Measurements from ENCODE around the gene EYA2. TPM values are rescaled to one million over a fixed set of nuclear protein-coding genes. Genes with fewer than 3 reads are reported as not detected.

EYA2 gene
- total RNA-seq, 1 donor from 2014 or later = not detected

- H3K36me3 ChIP-seq (ENCODE audit: control insufficient read depth, insufficient read depth, low read length) = no peaks in the 10 kb centered on the region
- H3K27me3 ChIP-seq (ENCODE audit: control insufficient read depth, insufficient read depth, low read length) = peaks cover 2% of the 10 kb centered on the region
- no peak for DNase-seq (ENCODE audit: low read depth)
- TF ChIP-seq, protein P1, sequence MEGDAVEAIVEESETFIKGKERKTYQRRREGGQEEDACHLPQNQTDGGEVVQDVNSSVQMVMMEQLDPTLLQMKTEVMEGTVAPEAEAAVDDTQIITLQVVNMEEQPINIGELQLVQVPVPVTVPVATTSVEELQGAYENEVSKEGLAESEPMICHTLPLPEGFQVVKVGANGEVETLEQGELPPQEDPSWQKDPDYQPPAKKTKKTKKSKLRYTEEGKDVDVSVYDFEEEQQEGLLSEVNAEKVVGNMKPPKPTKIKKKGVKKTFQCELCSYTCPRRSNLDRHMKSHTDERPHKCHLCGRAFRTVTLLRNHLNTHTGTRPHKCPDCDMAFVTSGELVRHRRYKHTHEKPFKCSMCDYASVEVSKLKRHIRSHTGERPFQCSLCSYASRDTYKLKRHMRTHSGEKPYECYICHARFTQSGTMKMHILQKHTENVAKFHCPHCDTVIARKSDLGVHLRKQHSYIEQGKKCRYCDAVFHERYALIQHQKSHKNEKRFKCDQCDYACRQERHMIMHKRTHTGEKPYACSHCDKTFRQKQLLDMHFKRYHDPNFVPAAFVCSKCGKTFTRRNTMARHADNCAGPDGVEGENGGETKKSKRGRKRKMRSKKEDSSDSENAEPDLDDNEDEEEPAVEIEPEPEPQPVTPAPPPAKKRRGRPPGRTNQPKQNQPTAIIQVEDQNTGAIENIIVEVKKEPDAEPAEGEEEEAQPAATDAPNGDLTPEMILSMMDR (IDR thresholded peaks at IDR 0.05; ENCODE audit: insufficient read depth, low read length, poor library complexity, severe bottlenecking) = no peak
- H3K4me3 ChIP-seq (ENCODE audit: low read depth, low read length) = no peak overlapping the region
These were observed 70.8 kb downstream of the EYA2 start for GRCh38 chr20:46965477-46965876.

GRCh38 chr20:46967646-46968045, 73.0 kb downstream of the EYA2 start:
- H3K36me3 ChIP-seq (ENCODE audit: control insufficient read depth, insufficient read depth, low read length) = no peaks in the 10 kb centered on the region
- no peak overlapping the region for H3K4me3 ChIP-seq (ENCODE audit: low read depth, low read length)
- TF ChIP-seq, protein P1 (IDR thresholded peaks at IDR 0.05; ENCODE audit: insufficient read depth, low read length, poor library complexity, severe bottlenecking) = no peak

GRCh38 chr20:46970937-46971630, 76.4 kb downstream of the EYA2 start:
- TF ChIP-seq, protein P1 (IDR thresholded peaks at IDR 0.05; ENCODE audit: insufficient read depth, low read length, poor library complexity, severe bottlenecking) = no peak
- DNase-seq (ENCODE audit: low read depth) = no peak
- Histone ChIP-seq H3K27me3 (ENCODE audit: control insufficient read depth, insufficient read depth, low read length) (no peaks in the 10 kb centered on the region), H3K36me3 (ENCODE audit: control insufficient read depth, insufficient read depth, low read length) (no peaks in the 10 kb centered on the region), H3K4me3 (ENCODE audit: low read depth, low read length) (no peak overlapping the region)

More at GRCh38 chr20:46967646-46968045, 73.0 kb downstream of the EYA2 start:
- DNase-seq (ENCODE audit: low read depth) = no peak
- peaks cover 2% of the 10 kb centered on the region for H3K27me3 ChIP-seq (ENCODE audit: control insufficient read depth, insufficient read depth, low read length)

GRCh38 chr20:46973766-46974165, 79.1 kb downstream of the EYA2 start:
- TF ChIP-seq, protein P1 (IDR thresholded peaks at IDR 0.05; ENCODE audit: insufficient read depth, low read length, poor library complexity, severe bottlenecking) = no peak
- peaks cover 3% of the 10 kb centered on the region for H3K27me3 ChIP-seq (ENCODE audit: control insufficient read depth, insufficient read depth, low read length)

DNA sequence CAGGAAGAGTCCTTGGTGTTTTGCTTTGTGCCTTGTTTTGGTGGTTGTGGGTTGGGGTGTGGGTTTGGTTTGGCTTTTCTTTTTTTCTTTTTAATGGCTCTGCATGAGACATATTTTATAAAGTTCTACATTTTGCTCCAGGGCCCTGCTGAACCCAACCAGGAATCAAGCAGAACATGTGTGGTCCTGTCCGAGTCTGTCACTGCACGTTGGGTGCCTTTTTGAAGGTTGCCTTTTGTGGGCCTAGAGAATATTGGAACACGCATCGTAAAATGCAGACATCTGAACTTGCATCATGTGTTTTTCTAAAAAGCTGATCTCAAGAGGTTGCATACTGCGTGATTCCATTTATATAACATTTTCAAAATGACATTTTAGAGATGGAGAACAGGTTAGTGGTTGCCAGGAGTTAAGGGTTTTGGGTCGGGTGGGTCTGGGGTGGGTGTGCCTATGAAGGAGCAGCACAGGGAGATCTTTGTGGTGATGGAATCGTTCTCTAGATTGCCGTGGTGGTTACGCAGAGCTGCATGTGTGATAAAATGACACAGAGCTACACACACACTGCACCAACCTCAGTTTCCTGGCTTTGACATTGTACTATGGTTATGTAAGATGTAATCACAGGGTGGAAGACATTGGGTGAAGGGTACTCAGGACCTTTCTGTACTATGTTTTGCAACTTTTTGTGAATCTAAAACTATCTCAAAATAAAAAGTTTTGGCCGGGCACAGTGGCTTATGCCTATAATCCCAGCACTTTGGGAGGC, 80.2 kb downstream of the EYA2 start:
- Histone ChIP-seq H3K4me3 (ENCODE audit: low read depth, low read length) (no peak overlapping the region), H3K27me3 (ENCODE audit: control insufficient read depth, insufficient read depth, low read length) (peaks cover 5% of the 10 kb centered on the region), H3K36me3 (ENCODE audit: control insufficient read depth, insufficient read depth, low read length) (no peaks in the 10 kb centered on the region)
- TF ChIP-seq, protein P1 (IDR thresholded peaks at IDR 0.05; ENCODE audit: insufficient read depth, low read length, poor library complexity, severe bottlenecking) = no peak
- no peak for DNase-seq (ENCODE audit: low read depth)

More at GRCh38 chr20:46973766-46974165, 79.1 kb downstream of the EYA2 start:
- no peak overlapping the region for H3K4me3 ChIP-seq (ENCODE audit: low read depth, low read length)
- no peak for DNase-seq (ENCODE audit: low read depth)
- H3K36me3 ChIP-seq (ENCODE audit: control insufficient read depth, insufficient read depth, low read length) = no peaks in the 10 kb centered on the region

Data from kidney epithelial cell (primary cell).